Dermis blood vessel endothelial cell (primary cell): Measurements from ENCODE around the gene LONP1. TPM values are rescaled to one million over a fixed set of nuclear protein-coding genes. Genes with fewer than 3 reads are reported as not detected.
"Not testable (repeated sequence)": the region's sequence is repeated elsewhere in the genome, so short reads cannot be mapped to it uniquely, and the experiment has no call there.

Experiments used
- DNase-seq: peaks from one replicate; pipeline ENCODE4 v3.0.0; 2010
- total RNA-seq: library from RNA; depleted of rRNA; stranded (reverse); fragments of >200 nt; gene quantifications from 2 replicates; pipeline ENCODE4 v1.2.3, GENCODE V29; 2014

The LONP1 gene
- total RNA-seq, 1 donor from 2014 or later: 73.7 TPM

- DNase-seq: no peak
These were observed 6.7 kb downstream of the LONP1 start for GRCh38 chr19:5713228-5713627.

- no peak for DNase-seq
These were observed 8.2 kb downstream of the LONP1 start for GRCh38 chr19:5711713-5712161.

GRCh38 chr19:5711025-5711424 lies 8.9 kb downstream of the LONP1 start:
- no peak for DNase-seq

DNA sequence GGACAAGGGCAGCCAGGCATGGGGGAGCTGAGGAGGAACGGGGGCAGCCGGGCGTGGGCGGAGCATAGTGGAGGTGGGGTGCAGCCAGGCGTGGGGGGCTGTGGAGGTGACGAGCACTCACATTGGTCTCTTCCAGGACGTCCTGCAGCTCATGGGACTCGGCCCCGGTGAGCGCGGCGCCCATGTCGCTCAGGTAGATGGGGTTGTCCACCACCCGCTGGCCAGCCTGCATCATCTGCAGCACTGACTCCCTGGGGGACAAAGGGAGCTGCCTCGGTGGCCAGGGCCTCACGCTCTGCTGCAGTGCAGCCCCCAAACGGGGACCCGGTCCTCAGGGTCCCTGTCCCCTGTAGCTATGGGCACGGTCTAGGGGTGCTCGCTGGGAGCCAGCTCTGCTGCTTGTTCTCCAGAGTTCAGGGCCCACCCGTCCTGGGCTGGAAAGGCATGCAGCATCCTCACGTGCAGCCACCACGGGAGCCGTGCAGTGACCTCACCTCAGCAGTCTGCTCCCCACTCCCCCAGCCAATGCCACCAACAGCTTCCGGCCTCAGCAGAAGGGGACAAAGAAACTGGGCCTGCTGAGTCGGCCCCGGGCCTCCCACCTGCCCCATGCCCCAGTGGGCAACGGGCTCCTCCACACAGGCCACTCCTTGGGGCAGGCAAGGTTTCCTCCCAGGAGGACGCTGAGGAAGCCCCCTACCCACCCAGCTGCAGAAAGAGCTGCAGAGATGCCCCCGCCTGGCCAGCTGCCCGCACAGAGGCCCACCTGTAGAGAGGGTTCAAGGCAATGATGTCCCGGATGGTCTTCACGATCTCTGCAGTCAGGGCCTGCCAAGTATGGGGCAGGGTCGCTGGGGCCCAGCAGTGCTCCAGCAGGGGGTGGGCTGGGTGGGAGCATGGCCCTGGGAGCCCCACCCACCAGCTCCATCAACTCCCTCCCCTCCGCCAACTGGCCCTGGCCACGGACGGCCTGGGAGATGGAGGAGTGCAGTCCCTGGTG lies 12.1 kb downstream of the LONP1 start:
- no peak for DNase-seq

GRCh38 chr19:5706876-5707573 lies 12.9 kb downstream of the LONP1 start:
- no peak for DNase-seq

DNA sequence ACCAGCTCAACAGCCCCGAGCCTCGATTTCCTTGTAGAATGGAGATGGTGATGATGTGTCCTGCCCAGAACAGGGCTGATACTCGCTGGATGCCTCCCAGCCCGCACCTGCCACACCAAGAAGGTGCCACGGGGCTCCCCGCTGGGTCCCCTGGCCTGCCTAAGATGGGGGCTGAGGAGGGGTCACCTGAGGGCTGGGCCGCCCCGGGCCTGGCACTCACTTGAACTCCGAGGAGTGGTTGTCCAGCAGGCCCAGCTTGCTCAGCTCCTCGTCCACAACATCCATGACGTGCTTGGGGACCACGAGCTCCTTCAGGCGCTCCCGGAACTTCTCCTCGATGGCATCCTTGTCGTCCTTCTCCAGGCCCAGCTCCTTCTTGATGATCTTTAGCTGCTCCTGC lies 14.4 kb downstream of the LONP1 start:
- DNase-seq: no peak

- no peak for DNase-seq
These were observed 15.8 kb downstream of the LONP1 start for GRCh38 chr19:5703819-5704818.

DNA sequence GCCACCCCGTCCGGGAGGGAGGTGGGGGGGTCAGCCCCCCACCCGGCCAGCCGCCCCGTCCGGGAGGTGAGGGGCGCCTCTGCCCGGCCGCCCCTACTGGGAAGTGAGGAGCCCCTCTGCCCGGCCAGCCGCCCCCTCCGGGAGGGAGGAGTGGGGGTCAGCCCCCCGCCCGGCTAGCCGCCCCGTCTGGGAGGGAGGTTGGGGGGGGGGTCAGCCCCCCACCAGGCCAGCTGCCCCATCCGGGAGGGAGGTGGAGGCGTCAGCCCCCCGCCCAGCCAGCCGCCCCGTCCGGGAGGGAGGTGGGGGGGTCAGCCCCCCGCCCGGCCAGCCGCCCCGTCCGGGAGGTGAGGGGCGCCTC lies 17.9 kb downstream of the LONP1 start:
- DNase-seq: not testable (repeated sequence)

GRCh38 chr19:5700455-5701092 lies 19.4 kb downstream of the LONP1 start:
- DNase-seq: no peak

- DNase-seq: no peak
These were observed 21.1 kb downstream of the LONP1 start for GRCh38 chr19:5698635-5699422.

DNA sequence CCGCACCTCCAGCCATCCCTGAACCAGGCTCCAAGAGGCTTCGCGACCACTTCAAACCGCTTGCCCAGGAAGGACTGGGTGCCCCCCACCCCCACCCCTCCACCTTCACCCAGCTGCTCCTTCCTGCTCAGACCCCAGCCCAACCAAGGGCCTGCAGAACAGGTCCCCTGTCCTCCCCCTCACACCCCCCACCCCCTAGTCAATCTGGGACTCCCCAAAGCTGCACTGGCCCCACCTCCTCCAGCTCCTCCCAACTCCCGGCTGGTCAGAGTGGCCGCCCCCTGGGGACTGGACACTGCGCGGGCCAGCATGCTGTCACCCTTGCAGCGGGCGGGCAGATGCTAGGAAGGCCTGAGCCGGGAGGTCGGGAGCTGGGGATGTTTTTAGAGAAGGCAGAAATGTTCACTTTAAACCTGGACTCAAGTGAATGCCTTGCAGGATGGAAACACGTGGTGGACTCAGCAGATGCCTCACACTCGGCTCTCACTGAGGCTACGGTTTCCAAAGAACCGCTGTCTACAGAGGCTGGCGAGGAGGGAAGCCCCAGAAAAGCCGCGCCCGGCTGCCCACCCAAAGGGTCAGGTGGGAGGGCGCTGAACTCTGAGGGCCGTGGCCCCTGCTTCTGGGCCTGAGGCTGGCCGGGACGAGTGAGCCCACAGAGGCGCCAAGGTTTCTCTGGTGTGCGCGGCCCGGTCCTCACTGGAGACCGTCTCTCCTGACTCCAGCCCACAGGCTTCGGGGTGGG lies 21.9 kb downstream of the LONP1 start:
- DNase-seq: no peak

GRCh38 chr19:5697022-5697889 lies 22.7 kb downstream of the LONP1 start:
- no peak for DNase-seq

GRCh38 chr19:5696196-5697021 lies 23.5 kb downstream of the LONP1 start:
- DNase-seq: no peak

DNA sequence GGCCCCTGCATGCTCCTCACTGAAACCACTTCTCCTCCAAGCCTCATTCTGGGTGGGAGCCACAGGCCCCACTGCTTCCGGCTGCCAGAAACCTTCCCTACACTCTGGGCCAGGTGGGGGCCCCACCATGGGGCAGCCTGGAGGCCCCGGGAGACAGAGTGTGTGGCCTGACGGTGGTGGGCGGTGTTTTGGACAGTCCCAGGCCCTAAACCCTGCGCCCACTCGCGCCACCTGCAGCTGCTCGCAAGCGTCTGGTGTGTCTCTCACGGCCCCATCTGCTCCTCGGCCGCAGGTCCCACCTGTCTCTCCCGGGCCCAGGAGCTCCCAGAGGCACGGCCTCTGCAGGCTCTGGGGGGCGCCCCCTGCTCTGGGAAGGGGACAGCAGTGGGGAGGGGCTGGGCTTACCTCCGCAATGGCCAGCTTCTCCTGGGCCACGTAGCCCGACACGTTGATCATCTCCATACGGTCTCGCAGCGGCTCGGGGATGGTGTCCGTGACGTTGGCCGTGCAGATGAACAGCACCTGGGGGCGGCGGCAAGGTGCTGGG lies 24.2 kb downstream of the LONP1 start:
- DNase-seq: no peak

GRCh38 chr19:5694956-5695648 lies 24.8 kb downstream of the LONP1 start:
- DNase-seq: no peak

GRCh38 chr19:5694167-5694955 lies 25.6 kb downstream of the LONP1 start:
- DNase-seq: no peak
